Subcutaneous abdominal adipose tissue (tissue), 5 donors: ENCODE measurements around the gene RPS6KC1.
"Not testable (repeated sequence)": the region's sequence is repeated elsewhere in the genome, so short reads cannot be mapped to it uniquely, and the experiment has no call there.

Source experiments
- H3K27ac ChIP-seq: one replicate; pipeline ENCODE4 v1.7.0; 2013; ENCODE audit warnings: low read depth, mild to moderate bottlenecking, inconsistent platforms, low read length, moderate library complexity
- H3K27me3 ChIP-seq, 5 donors: one replicate each; pipeline ENCODE4 v1.7.0; 2013; ENCODE audit warnings: low read length in 5 of 5, inconsistent platforms in 1 of 5; ENCODE audit not compliant: control insufficient read depth in 5 of 5, insufficient read depth in 4 of 5
- H3K36me3 ChIP-seq, 5 donors: one replicate each; pipeline ENCODE4 v1.7.0; 2013; ENCODE audit warnings: low read length in 5 of 5; ENCODE audit not compliant: control insufficient read depth in 5 of 5, insufficient read depth in 5 of 5
- H3K4me1 ChIP-seq, 5 donors: one replicate each; pipeline ENCODE4 v1.7.0; 2013; ENCODE audit warnings: low read length in 5 of 5, mild to moderate bottlenecking in 3 of 5, moderate library complexity in 1 of 5; ENCODE audit not compliant: control insufficient read depth in 5 of 5, insufficient read depth in 5 of 5
- H3K4me3 ChIP-seq, 5 donors: one replicate each; pipeline ENCODE4 v1.7.0; 2013; ENCODE audit warnings: low read length in 5 of 5, low read depth in 1 of 5
- H3K9ac ChIP-seq, 5 donors: one replicate each; pipeline ENCODE4 v1.7.0; 2013; ENCODE audit warnings: low read length in 5 of 5, mild to moderate bottlenecking in 4 of 5, moderate library complexity in 3 of 5
- H3K9me3 ChIP-seq, 5 donors: one replicate each; pipeline ENCODE4 v1.7.0; 2013; ENCODE audit warnings: low read length in 5 of 5; ENCODE audit not compliant: control insufficient read depth in 5 of 5
- donor health status: healthy.
- donor health status: healthy.
- donor health status: healthy.
- donor health status: healthy.
- donor health status: healthy.

RPS6KC1 gene

DNA sequence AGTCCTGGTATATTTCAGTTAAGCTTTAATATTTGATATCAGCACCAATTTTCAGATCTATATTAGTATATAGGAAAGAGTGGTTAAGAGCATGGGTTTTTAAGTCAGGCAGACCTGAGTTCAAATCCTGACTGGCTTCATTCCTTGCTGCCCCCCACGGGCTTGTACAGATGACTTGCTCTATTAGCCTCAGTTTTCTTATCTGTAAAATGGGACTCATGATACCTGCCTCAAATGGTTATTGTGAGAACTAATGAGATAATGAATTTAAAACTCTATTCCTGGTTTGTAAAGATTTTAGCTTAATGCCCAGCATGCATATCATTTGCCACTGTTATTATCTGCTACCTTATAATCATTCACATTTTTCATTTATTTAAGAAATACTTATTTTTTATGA, 264.5 kb downstream of the RPS6KC1 start:
- H3K36me3 ChIP-seq: no peaks in the 10 kb centered on the region
- no peak overlapping the region for H3K9ac ChIP-seq
- H3K9me3 ChIP-seq: no peaks in the 10 kb centered on the region
- H3K27ac ChIP-seq: no peak overlapping the region
- no peaks in the 10 kb centered on the region for H3K4me1 ChIP-seq
- H3K27me3 ChIP-seq: no peaks in the 10 kb centered on the region
- no peak overlapping the region for H3K4me3 ChIP-seq

DNA sequence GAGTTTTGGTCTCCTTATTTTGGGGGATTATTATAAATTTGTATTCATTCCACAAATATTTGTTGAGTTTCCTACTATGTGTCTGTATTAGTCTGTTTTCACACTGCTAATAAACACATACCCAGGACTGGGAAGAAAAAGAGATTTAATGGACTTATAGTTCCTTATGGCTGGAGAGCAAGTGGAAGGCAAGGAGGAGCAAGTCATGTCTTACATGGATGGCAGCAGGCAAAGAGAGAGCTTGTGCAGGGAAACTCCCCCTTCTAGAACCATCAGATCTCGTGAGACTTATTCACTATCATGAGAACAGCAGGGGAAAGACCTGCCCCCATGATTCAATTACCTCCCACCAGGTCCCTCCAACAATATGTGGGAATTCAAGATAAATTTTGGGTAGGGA, 267.4 kb downstream of the RPS6KC1 start:
- not testable (repeated sequence) for H3K4me1 ChIP-seq, H3K9me3 ChIP-seq, H3K9ac ChIP-seq, H3K27ac ChIP-seq, H3K4me3 ChIP-seq, H3K36me3 ChIP-seq, H3K27me3 ChIP-seq

DNA sequence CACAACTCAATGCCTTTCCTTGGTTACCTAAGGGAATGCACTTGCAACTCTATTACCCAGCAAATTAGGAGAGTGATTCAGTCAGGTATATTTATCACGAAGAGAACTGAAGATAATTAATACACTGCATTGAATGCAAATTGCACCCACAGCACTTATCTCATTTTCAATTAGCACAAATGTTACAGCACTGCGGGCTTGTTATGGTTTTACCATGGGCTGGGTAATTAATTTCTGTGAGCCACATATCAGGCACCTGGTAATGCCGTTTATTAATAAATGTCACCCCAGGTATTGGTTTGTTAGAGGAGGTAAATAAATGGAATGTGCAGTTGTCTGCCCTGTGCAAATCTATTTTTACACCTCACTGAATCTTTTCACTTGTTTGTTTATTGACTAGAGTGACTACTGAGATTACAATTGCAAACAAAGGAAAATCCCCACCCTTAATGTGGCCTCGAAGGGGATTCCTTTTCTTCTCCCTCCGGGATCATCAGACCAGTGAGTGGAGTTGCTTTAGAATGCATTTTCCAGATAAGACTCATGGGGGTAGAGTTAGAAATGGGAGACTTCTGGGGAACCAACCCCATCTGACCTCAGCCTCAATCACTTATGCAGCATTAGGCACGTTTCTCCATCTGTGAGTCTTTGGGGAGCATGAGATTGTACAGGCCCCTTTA, 269.3 kb downstream of the RPS6KC1 start:
- no peaks in the 10 kb centered on the region for H3K9me3 ChIP-seq
- H3K4me3 ChIP-seq: no peak overlapping the region
- no peak overlapping the region for H3K27ac ChIP-seq
- H3K36me3 ChIP-seq: no peaks in the 10 kb centered on the region
- no peaks in the 10 kb centered on the region for H3K27me3 ChIP-seq
- no peaks in the 10 kb centered on the region for H3K4me1 ChIP-seq
- no peak overlapping the region for H3K9ac ChIP-seq
